GM12872 (cell line): Measurements from ENCODE around the gene MAF.

ENCODE experiments used
- TF ChIP-seq, protein P1 (sequence below): IDR thresholded peaks from 3 replicates; pipeline ENCODE4 v1.5.1; 2011; ENCODE audit warnings: low read depth, mild to moderate bottlenecking, low read length, moderate library complexity; ENCODE audit not compliant: insufficient read depth

The MAF gene

GRCh38 chr16:79571903-79572535, 28.5 kb downstream of the MAF start:
- TF ChIP-seq, protein P1, sequence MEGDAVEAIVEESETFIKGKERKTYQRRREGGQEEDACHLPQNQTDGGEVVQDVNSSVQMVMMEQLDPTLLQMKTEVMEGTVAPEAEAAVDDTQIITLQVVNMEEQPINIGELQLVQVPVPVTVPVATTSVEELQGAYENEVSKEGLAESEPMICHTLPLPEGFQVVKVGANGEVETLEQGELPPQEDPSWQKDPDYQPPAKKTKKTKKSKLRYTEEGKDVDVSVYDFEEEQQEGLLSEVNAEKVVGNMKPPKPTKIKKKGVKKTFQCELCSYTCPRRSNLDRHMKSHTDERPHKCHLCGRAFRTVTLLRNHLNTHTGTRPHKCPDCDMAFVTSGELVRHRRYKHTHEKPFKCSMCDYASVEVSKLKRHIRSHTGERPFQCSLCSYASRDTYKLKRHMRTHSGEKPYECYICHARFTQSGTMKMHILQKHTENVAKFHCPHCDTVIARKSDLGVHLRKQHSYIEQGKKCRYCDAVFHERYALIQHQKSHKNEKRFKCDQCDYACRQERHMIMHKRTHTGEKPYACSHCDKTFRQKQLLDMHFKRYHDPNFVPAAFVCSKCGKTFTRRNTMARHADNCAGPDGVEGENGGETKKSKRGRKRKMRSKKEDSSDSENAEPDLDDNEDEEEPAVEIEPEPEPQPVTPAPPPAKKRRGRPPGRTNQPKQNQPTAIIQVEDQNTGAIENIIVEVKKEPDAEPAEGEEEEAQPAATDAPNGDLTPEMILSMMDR = no peak

- TF ChIP-seq, protein P1 = no peak
Measured at GRCh38 chr16:79571065-79571902, 29.3 kb downstream of the MAF start.

DNA sequence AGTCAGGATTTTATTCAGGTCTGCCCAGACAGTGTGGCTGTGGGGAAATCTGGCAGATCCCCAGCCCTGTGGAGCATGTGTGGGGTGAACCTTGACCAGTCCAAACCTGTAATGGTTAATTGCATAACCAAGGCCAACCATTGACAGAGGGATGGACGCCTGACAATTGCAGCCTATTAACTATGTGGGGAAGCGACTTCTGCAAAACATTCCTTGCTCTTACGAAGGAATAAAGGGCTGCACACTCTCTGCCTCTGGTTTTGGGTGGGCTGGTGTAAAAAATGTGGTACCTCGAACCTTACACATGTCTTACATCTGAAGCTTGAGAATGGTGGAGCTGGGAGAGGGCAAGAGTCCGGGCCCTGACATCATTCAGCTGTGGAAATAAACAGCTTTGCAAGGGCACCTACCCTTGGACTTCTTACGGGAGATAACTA, 35.8 kb downstream of the MAF start:
- TF ChIP-seq, protein P1 = no peak

DNA sequence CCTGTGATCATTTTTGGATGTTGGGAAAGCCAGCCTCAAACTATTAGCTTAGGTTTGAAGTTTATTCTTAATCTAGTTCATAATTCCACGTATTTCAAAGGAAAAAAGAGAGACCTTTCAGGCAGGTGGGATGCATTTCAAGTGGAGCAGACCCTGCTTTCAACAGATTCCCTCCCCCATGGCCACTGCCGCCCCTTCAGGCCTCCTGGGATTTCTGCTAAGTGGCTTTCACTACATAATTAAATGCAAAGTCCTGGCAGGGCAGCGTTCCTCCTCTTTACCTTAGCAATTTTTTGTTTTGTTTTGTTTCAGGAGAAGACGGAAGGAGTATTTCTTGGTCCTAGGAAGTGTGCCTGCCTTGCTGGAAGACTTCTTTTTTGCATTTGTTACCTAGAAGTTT, 36.6 kb downstream of the MAF start:
- TF ChIP-seq, protein P1 = no peak

DNA sequence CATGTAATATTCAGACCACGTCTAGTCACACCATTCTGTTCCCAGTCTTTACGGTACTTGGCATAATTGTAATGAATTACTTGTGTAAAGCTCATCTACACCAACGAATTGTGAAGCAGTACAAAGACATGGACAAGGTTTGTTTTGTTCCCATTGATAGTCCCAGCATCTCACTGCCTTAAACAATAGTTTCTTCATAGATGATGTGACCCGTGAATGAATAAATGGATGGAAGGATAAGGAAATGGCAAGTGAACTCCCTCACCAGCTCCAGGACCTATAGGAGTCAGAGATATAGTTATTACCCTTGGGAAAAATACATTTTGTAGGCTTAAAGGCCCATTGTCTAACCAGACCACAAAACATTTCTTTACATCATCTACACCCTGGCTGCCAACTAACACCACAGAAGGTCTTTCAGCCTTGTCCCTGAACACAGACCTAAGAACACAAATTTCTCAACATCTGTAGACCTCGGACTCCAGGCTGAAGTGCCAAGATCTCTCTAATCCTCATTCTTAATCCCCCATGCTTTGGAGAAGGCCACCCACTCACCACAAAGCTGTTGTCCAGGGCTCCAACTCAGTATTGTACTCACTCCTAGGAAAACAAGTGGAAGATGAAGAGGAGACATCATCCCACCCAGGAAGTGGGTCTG, 38.2 kb downstream of the MAF start:
- TF ChIP-seq, protein P1 = no peak

GRCh38 chr16:79561729-79562128, 38.8 kb downstream of the MAF start:
- TF ChIP-seq, protein P1 = no peak

DNA sequence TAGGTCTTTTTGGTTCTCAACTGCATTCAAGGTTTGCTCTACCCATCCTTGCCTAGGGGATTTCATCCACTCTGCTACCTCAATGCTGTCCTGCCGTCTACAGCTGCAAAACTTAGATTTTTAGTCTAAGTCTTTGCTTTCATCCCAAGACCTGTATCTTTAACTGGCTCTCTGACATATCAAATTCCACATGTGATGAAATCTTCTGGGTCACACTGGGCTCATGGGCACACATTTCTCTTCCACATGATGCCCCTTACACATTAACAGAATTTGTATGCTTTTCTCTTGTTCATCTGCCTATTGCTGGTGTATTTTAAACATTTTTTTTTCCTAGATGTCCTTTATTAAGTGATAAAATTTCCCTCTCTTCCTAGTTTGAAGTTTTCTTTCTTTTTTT, 39.6 kb downstream of the MAF start:
- TF ChIP-seq, protein P1 = no peak
